GM12873 (cell line): ENCODE results near the gene PLPP2.

ENCODE experiments used
- TF ChIP-seq, protein P1 (sequence below): IDR thresholded peaks from 2 replicates; pipeline ENCODE4 v1.5.1; 2012; ENCODE audit warnings: low read depth, mild to moderate bottlenecking, moderate library complexity, low read length, control low read depth; ENCODE audit not compliant: insufficient read depth; ENCODE audit errors: missing control alignments

Gene PLPP2

DNA sequence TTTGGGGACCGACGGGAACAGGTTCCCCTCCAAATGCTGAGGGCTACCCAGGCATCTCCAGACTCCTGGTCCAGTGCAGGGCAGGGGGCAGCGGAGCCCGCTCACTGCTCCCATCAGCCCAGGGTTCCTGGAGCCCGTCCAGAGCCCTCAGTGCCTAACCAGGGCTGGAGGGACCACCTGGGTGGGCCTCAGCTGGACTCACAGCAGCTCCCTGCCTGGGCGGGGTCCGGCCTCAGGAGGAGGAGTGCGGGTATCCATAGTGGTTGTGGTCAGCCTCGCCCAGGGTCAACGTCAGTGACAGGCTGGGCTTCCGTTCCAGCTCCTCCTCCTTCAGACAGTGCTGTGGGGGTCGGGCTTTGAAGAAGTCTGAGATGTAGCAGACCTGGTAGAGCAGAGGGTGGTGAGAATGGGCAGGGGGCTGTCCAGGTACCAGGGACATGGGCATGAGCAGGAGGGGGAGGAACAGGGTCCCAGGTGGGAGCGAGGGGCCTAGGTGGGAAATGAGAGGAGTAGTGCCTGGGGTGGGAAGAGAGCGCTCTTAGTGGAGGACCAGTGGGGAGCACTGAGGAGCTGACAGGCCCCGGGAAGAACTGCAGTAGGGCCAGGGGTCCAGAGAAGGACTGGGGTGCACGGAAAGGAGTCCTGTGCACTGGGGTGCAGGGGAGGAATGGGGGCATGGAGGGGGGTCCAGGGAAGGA, 9.9 kb downstream of the PLPP2 start:
- TF ChIP-seq, protein P1, sequence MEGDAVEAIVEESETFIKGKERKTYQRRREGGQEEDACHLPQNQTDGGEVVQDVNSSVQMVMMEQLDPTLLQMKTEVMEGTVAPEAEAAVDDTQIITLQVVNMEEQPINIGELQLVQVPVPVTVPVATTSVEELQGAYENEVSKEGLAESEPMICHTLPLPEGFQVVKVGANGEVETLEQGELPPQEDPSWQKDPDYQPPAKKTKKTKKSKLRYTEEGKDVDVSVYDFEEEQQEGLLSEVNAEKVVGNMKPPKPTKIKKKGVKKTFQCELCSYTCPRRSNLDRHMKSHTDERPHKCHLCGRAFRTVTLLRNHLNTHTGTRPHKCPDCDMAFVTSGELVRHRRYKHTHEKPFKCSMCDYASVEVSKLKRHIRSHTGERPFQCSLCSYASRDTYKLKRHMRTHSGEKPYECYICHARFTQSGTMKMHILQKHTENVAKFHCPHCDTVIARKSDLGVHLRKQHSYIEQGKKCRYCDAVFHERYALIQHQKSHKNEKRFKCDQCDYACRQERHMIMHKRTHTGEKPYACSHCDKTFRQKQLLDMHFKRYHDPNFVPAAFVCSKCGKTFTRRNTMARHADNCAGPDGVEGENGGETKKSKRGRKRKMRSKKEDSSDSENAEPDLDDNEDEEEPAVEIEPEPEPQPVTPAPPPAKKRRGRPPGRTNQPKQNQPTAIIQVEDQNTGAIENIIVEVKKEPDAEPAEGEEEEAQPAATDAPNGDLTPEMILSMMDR: no peak

DNA sequence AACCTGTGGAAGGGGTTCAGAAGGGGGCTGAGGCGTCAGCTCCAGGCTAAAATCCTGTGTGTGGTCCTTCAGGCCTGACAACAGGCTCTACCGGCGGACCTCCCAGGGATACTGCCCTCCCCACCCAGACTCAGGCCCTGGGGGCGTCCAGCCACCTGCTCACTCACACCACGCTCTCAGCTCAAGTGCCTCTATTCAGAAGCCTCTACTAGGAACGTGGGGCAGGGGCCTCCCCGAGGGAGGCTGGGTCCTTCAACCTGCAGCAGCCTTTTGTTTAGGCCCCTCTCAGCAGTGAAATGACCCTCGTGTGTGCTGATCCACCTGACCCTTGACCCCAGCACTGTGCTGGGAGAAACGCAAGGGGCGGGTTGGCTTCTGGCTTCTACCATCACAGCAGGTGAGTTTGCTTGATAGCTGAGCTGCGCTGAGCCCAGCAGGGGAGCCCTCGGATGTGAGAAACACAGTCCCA, 10.6 kb downstream of the PLPP2 start:
- TF ChIP-seq, protein P1: no peak

DNA sequence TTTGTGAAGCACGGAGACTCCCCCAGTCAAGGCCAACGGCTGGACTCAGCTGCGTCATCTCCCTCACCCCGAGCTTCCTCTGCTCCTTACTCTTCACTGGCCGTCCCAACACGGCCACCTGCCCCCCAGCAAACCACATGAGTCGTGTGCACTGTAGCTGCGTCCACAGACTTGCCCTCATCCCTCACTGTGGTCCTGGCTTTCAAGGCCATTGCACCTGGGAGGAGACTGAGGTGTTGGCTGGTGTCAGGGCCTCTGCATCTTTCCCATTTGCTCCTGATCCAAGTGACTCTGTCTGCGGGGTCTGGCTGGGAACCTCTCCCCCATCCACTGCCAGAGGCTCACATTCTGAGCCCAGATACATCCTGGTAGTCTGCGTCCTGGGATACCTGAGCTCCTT, 11.5 kb downstream of the PLPP2 start:
- TF ChIP-seq, protein P1: no peak

DNA sequence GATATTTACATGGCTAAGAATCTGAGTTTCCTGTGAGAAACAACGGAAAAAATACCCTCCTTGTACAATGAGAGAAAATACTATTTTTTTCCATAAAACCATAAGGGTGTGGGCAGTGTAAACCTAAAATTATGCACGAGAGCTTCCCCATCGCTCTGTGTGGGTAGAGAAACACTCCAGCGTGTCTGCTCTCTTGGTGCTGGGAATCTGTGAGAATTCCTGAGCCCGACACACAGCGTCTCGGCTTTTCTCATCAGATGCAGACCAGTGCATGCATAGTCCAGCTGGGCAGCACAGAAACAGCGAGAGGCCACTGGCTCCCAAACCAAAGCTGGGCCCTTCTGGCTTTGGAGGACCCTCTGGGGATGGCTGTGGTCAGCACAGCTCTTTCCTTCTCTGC, 12.0 kb downstream of the PLPP2 start:
- TF ChIP-seq, protein P1: no peak

DNA sequence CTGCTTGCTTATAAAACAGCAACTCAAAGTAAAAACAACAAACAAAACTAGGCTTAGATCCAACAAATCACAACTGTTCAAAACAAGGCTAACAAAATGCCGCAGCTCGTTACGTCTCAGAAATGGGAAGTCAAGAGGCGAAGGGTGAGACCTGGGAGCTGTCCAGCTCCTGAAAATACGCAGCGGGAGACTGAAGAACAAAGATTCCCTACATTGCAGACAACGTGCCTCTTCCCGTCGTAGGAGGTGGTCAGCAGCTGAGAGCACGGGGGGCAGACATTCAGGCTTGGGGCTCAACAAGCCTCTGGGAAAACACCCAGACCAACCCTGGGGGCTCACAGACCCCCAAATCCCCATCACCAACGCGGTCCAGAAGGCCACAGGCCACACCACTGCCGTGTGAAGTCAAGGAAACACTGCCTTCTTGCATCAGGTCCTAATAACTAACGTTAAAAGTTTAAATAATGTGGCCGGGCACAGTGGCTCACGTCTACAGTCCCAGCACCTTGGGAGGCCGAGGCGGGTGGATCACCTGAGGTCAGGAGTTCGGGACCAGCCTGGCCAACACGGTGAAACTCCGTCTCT, 13.5 kb downstream of the PLPP2 start:
- TF ChIP-seq, protein P1: no peak

DNA sequence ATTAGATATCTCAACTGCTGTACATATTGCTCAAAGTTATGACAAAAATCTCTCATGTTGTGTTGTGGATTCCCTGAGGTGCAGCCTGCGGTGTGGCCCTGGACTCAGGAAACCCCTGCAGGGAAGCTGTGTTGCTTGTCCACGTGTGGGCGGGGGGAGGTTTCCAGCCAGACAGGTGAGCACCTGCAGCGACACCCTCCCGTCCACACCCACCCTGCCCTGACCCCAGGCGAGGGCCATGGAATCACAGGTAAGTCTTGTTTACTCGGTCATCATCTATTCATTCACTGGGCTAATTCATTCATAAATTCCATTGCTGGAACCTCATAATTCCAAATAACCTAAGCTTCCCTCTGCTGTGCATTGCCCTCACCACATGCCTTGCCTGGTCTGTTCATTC, 14.1 kb downstream of the PLPP2 start:
- TF ChIP-seq, protein P1: no peak

DNA sequence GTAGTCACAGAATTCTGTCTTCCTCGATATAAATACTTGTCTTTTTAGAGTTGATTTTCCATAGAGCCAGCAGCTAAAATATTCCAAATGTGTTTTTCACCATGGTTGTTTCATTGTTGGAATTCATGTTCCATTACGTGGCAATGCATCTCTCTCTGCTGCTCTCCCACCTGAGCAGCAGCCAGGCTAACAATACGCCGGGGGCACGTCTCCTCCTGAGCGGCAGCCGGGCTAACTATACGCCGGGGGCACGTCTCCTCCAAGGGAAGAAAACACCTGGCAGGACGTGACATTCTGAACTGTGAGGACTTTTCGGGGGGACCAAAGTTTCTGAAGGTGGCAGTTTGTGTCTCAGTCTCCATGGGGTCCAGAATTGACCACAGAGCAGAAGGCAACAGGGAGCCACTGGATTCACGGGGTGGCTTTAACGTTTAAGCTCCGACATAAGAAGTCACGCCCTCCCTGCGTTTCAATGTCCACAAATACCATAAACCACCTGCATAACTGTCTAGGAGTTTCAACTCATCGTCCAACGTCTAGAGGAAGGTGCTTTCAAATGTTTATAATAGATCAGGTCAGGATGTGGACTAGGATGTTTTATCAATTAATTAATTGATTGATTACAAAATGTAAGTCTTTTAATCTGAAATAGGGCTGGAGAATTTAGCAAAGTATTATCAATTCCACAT, 15.1 kb downstream of the PLPP2 start:
- TF ChIP-seq, protein P1: no peak
